HG03565 (cell line): Measurements from ENCODE around the gene FMN2.
"Not testable (repeated sequence)": the region's sequence is repeated elsewhere in the genome, so short reads cannot be mapped to it uniquely, and the experiment has no call there.

Experiments used
- ATAC-seq: cut with Tn5 transposase; IDR thresholded peaks from one replicate; pipeline ENCODE4 v1.9.1; 2021; ENCODE audit warnings: mild to moderate bottlenecking, moderate library complexity; ENCODE audit not compliant: unreplicated experiment

FMN2 gene

DNA sequence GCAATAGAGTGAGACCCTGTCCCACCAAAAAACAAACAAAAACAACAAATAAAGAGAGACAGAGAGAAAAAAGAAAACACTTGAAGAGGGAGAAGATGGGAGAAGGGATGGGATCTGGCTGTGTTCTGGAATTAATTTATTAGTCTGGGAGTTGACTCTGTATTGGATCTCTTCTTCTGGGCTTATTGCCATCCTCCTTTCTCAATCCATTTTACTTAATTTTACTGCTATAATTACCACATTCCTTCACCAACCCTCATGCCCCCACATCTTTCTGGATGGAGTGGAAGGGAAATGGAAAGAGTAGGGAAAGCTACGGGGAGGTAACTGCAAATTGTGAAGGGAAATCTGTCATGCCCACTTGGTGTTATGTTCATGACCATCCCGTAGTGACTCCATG is 42.9 kb downstream of the FMN2 start:
- ATAC-seq = no peak

GRCh38 chr1:240136402-240136801 is 44.7 kb downstream of the FMN2 start:
- no peak for ATAC-seq

GRCh38 chr1:240138867-240139266 is 47.2 kb downstream of the FMN2 start:
- no peak for ATAC-seq

DNA sequence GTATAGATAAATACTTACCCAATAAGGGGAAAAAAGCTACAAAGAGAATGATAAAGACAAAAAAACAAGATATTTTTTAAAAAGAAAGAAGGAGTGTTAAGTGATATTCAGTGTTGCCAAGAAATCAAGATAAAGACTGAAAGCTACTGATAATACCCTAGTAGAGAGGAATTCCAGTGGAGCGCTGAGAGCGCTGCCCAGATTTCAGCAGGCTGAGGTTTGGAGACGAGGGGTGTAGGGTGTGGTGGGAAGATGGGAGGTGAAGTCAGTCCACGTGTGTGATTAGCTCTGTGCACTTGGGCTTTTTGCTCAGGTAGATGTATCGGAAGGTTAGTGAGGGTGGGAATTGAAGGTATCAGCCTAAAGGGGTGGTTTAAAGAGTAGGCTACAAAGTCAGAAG is 47.8 kb downstream of the FMN2 start:
- no peak for ATAC-seq

DNA sequence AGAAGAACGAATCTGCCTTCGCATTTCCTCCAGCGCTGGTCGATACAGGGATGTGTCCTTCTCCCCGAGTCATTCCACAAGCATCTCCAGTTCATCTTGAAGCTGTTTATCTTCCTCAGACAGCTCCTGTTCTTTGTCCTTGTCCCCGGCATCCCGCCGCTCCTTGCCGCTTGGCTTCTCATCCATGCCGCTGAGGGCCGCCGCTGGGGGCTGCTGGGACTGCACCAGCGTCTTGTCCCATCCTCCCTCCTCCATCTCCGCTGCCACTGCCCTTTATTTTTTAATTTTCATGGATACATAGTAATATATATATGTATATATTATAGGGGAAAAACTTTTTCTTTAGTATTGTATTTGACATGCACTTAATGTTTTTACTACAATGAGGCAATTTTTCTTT is 53.4 kb downstream of the FMN2 start:
- ATAC-seq = no peak

- ATAC-seq = no peak
Measured at GRCh38 chr1:240148333-240148732, 56.6 kb downstream of the FMN2 start.

DNA sequence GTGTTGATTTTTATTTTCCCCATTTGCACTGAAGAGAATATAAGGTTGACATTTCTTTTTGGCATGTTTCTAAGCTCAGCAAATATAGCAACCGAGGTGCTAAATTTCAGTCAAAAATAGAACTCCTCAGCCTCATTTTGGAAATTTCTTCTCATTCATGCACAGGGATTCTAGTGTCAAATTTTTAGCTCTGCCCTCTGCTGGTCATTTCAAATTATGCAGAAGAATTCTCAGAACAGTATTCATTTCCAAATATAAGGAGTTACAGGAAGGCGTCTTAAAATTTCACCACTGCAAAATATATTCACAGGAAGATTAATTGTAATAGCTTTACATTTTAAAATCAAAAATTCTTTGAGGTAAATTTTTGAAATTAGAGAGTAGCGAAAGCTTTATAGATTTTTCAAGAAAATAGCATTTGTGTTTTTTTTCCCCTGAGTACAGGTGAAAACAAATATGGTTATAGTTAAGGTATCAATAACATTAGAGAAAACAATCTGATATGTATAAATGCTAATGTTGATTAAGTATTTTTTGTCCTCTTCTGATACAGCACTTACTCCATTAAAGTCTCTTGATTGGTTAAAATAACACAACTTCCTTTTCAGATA is 57.9 kb downstream of the FMN2 start:
- ATAC-seq = peak; percentile 75

DNA sequence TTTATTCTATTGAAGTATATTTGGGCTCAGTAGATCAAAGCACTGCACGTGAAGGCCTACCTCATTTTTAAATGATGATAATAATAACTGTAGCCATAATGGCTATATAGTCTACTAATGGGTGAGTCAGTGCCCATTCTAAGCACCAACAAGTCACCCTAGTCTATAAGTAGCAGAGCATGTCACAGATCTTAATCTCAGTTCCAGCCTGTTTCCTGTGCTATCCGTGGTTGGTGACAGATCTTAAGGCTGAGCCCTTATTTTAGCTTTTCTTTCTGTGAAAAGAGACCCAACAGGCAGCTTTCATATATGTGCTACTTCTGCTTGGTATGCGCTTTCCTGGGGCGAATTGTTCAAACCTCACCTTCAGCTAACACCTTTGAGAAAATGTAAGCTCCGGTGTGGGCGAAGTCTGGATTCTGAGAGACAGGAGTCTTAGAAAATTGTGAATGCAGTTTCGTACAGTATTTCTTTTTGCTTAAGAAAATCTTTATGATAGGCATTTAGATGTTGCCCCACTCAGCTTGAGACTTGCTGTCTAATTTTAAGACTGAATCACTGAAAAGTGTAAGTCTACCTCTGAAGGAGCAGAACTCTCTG is 59.6 kb downstream of the FMN2 start:
- ATAC-seq = no peak

DNA sequence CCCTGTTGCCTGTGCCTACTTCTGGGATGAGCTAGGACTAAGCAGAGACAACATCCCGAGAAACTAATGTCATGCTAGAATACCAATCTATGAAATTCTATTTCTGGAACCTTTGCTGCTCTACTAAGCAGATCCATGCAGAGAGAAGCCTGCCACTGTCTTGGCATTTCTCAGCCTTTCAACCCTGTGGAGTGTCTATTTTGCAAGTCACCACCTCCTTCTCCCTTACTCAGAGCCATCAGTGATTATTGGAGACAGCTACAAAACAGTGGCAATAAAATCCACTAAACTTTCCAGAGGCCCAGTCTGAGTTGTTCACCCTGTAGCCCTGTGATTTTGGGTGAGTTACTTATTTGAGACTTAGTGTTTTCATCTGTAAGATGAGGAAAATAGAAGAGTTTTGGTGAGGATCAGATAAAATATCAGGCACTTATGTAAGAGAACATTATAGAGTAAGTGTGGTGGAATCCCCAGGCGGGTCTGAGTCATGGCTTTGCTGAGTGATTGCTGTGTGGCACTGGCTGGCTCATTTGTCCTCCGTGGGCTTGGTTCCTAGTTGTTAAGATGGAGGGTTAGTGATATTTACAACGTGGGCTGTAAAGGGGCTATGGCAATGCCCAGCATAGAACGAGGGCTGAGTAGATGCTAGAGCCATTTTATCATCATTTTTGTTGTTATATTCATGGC is 61.1 kb downstream of the FMN2 start:
- ATAC-seq = no peak

DNA sequence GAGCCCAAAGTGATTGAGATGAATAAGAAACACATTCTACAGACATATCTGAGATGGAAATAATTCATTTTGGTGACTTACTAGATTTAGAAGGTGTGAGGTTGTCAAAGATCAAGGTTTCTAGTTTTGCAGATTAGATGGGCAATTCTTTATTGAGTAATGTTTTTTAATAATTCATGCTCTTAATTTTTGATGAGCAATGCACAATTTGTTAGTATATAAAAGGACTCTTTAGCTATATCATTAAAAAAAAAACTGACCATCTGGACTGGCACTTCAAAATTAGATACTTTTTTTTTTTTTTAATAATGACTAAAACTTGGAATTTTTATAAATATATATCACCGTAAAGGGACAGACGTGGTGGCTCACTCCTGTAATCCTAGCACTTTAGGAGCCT is 63.9 kb downstream of the FMN2 start:
- no peak for ATAC-seq

GRCh38 chr1:240164742-240165141 is 73.1 kb downstream of the FMN2 start:
- ATAC-seq = no peak

- ATAC-seq = no peak
Measured at GRCh38 chr1:240169188-240169587, 77.5 kb downstream of the FMN2 start.

- no peak for ATAC-seq
Measured at GRCh38 chr1:240170266-240170665, 78.6 kb downstream of the FMN2 start.

- no peak for ATAC-seq
Measured at GRCh38 chr1:240170806-240171205, 79.1 kb downstream of the FMN2 start.

GRCh38 chr1:240171907-240172306 is 80.2 kb downstream of the FMN2 start:
- ATAC-seq = no peak

GRCh38 chr1:240173836-240174235 is 82.2 kb downstream of the FMN2 start:
- ATAC-seq = no peak

DNA sequence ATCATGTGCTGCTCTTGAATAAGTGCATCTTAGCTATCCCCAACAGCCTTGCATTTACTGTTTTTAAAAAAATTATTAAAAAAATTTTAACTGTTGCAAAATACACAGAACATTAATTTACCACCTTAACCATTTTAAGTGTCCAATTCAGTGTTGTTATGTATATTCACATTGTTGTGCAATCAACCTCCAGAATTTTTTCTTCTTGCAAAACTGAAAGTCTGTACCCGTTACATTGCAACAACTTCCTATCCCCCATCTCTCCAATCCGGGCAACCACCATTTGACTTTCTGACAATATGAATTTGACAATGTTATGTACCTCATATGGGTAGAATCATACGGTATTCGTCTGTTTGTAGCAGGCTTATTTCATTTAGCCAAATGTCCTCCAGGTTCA is 83.1 kb downstream of the FMN2 start:
- no peak for ATAC-seq

GRCh38 chr1:240178366-240178765 is 86.7 kb downstream of the FMN2 start:
- ATAC-seq = no peak

- ATAC-seq = not testable (repeated sequence)
Measured at GRCh38 chr1:240184682-240185081, 93.0 kb downstream of the FMN2 start.

DNA sequence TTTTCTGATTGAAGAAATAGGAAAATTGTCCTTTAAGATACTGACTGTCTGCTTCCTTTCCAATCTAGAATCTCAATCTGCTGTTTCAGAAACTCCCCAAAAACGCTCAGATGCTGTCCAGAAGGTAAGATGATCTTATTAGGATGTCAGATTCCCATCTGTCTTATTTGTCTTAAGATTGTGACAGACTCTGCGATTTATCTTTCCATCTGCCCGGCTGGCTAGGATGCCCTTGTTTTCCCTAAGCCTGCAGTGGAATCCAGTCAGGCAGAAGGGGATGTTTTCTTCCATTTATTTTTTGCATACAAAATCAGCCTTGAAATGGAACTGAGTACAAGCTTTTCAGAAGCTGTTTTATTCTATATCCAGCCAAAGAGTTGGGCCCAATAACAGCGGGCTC is 96.5 kb downstream of the FMN2 start:
- ATAC-seq = no peak

GRCh38 chr1:240189386-240189989 is 97.8 kb downstream of the FMN2 start:
- peak; percentile 61 for ATAC-seq

GRCh38 chr1:240190881-240191401 is 99.3 kb downstream of the FMN2 start:
- ATAC-seq = no peak
